Stimulated activated CD4-positive, alpha-beta T cell treated with anti-CD3 and anti-CD28 coated beads, Interleukin-15, amount 100 ng/mL, for 1 hour (primary cell): ENCODE measurements around the gene SYNDIG1L.
A peak's percentile ranks its signal among the peaks of the same experiment; 100 is the strongest.
"Not testable (repeated sequence)": the region's sequence is repeated elsewhere in the genome, so short reads cannot be mapped to it uniquely, and the experiment has no call there.

Source experiments
- DNase-seq, 2 donors: peaks; one replicate each; pipeline ENCODE4 v3.0.0-alpha.2; 2020; ENCODE audit warnings: low read depth in 1 of 2, low spot score in 1 of 2

The SYNDIG1L gene

GRCh38 chr14:74403619-74404417, 22.2 kb downstream of the SYNDIG1L start:
- DNase-seq, result no peak

- DNase-seq, result no peak
Measured at GRCh38 chr14:74402401-74403251, 23.4 kb downstream of the SYNDIG1L start.

DNA sequence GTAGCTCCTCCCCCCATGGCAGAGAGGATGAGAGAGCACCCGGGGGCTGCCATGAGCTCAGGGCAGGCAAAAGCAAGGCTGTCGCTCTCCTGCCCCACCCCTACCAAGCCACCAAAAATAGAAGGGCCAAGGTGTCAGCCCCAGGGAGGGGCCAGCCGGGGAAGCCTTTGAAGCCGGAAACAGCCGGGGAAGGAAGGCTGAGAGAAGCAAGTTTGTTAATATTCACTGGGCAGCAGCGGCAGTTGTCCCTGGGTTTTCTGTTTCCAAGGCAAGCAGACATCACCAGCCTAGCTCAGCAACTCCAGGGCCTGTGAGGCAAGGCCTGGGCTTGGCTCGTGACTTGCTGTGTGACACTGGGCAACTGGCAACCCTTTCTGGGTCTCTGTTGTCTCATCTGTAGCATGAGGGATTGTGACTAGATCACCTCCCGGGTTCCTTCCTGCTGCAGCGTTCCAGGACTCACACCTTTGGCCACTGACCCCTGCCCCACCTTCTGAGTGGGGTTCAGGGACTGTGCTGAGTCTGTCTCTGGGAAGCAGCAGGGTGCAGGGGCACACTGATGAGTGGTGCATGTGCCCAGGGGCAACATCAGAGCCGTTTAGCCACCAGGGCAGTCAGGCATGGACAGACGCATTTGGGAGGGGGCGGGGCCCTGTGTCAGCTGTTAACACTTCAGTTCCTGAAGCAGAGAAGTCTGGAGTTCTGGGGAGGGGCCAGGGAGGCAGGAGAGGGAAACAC, 24.3 kb downstream of the SYNDIG1L start:
- peak; percentile 29 to 37 for DNase-seq

DNA sequence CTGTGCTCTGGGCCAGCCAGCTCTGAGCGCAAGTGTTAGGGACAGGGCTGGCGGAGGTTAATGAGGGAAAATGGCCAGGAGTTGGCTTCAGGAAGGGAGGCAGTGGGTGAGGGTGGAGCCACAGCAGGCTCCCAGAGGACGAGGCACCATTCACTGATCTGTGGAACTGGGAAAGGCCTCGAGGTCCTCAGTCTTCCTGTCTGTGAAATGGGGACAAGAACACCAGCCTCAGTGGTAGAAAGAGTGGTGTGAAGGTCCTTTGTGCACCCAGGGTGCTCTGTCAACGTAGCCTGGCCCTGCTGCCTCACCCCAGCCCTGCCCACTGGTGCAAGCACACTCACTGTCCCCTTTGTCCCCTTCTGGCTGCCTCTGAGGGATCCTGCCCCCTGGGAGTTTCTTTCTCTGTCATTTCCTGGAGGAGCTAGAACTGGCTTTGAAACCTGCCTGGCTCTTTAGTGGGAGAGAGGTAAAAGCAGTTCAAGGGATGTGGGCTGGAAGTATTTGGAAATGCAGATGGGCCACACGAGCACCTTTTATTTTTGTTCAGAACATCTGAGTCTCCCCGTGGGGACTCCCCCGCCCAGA, 25.0 kb downstream of the SYNDIG1L start:
- no peak for DNase-seq

- DNase-seq, result no peak
Measured at GRCh38 chr14:74400031-74400685, 25.9 kb downstream of the SYNDIG1L start.

GRCh38 chr14:74395094-74395493, 30.9 kb downstream of the SYNDIG1L start:
- DNase-seq, result no peak

DNA sequence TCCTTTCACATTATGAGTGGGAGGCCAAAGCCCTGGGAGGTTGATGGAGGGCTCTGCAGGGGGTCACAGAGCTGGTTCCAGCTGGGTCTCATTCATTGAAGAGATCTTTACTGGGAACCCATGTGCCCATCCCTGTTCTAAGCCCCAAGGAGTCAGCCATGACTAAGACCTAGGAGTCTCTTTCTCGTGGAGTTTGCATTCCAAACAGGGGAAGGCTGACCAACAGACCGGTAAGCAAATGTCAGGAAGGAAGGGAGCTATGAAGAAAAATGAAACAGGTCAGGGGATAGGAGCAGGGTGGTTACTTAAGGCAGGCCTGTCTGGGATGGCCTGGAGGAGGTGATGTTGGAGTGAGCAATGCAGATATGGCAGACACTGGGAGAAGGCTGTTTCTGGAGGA, 31.5 kb downstream of the SYNDIG1L start:
- no peak for DNase-seq

DNA sequence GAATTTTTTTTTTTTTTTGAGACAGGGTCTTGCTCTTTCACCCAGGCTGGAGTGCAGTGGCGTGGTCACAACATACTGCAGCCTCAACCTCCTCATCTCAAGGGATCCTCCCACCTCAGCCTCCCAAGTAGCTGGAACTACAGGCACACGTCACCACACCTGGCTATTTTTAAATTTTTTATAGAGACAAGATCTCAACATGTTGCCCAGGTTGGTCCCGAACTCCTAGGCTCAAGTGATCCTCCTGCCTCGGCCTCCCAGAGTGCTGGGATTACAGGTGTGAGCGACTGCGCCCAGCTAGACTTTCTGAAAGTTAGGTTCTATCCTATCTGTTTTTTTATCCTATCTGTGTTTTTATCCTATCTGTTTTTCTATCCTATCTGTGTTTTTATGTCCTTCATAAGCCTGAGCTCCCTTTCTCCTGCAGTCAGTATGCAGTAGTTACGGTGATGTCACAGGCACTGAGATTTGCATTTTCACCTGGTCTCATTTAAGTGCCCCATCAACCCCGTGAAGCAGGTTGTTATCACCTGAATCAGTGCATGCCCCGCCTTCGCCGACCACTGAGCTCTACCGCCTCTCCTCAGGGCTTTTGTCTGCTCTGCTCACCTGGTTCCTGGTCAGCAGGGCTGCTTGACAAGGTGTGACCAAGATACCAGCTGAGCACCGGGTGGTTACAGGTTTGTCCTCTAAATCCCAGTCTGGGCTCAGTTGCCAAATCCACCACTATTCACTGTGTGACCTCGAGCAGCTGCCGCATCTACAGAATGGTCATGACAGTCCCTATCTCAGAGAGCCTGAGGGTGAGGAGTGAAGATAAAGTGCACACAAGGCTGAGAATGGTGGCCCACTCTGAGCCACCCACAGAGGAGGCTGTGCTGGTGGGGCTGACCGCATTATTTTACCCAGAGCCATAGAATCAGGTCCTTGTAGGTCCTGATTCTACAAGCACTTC, 33.1 kb downstream of the SYNDIG1L start:
- DNase-seq, result no peak

GRCh38 chr14:74391479-74391878, 34.5 kb downstream of the SYNDIG1L start:
- no peak for DNase-seq

DNA sequence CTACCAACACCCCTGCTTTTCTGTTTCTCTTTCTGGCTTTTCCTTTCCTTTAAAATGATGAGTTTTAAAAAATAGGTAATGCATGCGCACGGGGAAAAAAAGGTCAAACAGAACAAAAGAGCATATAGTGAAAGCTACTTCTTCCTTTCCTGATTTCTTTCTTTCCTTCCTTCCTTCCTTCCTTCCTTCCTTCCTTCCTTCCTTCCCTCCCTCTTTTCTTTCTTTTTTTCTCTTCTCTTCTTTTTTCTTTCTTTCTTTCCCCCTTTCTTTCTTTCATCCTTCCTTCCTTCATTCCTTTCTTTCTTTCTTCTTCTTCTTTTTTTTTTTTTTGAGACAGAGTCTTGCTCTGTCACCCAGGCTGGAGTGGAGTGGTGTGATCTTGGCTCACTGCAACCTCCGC, 35.5 kb downstream of the SYNDIG1L start:
- DNase-seq, result not testable (repeated sequence)

- DNase-seq, result no peak
Measured at GRCh38 chr14:74389980-74390379, 36.0 kb downstream of the SYNDIG1L start.

- no peak for DNase-seq
Measured at GRCh38 chr14:74382231-74382630, 43.8 kb downstream of the SYNDIG1L start.

- DNase-seq, result not testable (repeated sequence)
Measured at GRCh38 chr14:74381571-74381970, 44.4 kb downstream of the SYNDIG1L start.

GRCh38 chr14:74380845-74381244, 45.2 kb downstream of the SYNDIG1L start:
- no peak for DNase-seq

GRCh38 chr14:74380172-74380571, 45.8 kb downstream of the SYNDIG1L start:
- no peak for DNase-seq

GRCh38 chr14:74377976-74378690, 47.9 kb downstream of the SYNDIG1L start:
- no peak for DNase-seq

DNA sequence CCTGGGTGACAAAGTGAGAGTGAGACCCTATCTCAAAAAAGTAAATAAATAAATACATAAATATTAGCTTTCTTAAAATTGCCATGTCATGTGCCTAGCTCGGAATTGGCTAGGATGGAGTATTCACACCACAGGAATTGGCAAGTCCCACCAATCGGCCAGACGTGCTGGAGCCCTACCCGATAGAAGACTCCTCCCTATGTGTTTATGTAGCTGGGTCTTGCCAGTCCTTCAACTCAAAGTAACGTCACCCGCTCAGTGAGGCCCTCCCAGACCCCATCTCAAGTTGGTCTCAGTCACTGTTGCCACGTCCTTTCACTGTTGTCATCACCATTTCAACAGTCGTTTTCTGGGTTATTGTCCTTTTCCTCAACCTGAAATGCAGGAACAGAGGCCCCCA, 57.6 kb downstream of the SYNDIG1L start:
- no peak for DNase-seq

DNA sequence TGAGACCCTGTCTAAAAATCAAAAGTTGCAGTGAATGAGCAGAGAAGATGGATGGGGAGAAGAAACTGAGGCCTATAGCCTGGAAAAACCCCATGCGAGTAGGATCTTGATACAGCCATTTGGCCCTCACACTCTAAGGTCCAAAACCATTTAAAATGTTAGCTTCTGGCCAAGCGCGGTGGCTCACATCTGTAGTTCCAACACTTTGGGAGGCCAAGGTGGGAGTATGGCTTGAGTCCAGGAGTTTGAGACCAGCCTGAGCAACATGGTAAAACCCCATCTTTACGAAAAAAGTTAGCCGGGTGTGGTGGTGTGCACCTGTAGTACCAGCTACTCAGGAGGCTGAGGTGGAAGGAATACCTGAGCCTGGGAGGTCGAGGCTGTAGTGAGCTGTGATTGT, 58.0 kb downstream of the SYNDIG1L start:
- DNase-seq, result no peak
